ENCODE data around the gene FADS6.

Gene FADS6

GRCh38 chr17:74865504-74866197 is 27.8 kb downstream of the FADS6 start:
- DNase-seq, result no peak

GRCh38 chr17:74864866-74865395 is 28.5 kb downstream of the FADS6 start:
- DNase-seq, result peak; percentile 80

DNA sequence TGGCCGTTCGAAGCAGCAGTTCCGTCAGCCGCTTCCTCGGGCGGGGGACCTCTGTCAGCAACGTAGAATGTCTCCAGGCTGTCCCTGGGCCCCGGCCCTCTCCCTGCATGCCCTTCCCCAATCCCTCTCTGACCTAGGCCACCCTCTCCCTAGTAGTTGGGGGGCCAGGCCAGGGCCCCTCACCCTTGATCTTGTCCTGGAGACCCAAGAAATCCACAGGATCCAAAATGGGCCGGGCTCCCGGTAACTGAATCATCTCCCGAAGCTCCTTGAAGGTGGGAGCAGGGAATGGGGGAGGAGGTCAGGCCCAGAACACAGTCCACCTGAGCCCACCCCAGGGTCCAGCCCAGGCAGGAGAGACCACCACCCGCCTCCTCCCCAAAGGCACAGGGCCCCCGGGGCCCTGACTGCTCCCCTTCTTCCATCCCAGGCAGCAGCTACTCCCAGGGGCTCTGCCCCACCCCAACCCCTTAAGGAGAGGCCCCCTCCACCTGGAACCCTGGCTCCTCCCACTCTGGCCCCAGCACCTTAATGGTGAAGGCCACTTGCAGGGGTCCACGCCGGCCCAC is 29.1 kb downstream of the FADS6 start:
- no peak for DNase-seq

DNA sequence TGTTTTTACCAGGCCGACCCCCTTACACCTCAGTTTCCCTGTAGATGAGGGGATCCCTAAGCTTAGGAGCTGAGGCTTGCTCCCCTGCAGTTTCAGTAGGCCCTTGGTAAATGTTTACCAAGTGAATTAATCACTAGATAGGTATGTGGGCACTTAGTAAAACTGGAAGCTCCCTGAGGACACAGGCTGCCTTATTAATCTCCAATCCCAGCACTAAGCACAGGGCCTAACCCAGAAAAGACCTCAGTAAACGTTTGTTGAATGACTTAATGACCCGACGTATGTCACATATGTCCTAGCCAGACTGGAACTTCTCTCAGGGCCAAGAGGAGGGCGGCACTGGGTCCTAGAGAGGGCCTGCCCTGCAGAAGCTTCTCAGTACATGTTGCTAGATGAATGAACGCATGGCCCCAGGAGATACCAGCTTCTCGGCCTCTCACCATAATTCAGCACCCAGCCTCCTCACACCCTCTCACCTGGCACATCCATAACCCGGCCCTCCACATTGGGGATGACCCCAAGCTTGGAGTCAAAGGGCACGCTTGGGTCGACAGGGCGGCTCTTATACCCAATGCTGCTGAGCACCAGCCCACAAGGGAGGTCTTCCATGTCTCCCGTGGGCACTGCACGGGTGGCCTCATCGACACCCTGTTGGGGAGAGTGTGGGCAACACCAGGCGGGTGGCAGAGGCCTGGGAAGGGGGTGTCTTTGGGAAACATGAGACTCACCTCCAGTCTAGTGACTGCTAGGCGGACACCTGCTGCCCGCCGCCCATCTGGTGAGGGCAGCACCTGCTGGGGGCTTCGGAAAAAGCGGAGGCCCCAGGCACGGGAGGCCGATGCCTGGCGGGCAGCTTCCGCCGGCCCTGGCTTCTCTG is 29.8 kb downstream of the FADS6 start:
- no peak for DNase-seq

- DNase-seq, result no peak
Observed at GRCh38 chr17:74862919-74863318, 30.5 kb downstream of the FADS6 start.

GRCh38 chr17:74862108-74862901 is 31.1 kb downstream of the FADS6 start:
- DNase-seq, result peak; percentile 95

DNA sequence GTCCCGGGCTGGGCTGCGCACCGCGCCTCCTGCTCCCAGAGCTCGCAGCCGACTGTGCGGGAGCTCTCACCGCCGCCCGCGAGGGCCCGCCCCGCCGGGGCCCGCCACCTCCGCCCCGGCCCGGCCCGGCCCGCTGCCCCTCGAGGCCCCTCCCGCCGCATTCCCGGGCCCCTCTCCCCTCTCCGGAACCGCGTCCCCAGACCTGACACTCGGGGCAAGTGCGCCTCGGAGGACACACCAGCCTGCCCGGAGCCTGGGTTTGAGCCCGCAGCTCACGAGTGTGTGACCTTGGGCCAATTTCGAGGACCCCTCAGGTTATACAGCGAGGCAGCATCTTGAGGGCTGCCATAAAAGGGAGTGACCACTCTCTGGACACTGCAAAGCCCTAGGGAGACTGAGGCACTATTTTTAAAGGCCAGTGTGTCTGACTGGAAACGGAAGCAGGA is 31.7 kb downstream of the FADS6 start:
- no peak for DNase-seq

DNA sequence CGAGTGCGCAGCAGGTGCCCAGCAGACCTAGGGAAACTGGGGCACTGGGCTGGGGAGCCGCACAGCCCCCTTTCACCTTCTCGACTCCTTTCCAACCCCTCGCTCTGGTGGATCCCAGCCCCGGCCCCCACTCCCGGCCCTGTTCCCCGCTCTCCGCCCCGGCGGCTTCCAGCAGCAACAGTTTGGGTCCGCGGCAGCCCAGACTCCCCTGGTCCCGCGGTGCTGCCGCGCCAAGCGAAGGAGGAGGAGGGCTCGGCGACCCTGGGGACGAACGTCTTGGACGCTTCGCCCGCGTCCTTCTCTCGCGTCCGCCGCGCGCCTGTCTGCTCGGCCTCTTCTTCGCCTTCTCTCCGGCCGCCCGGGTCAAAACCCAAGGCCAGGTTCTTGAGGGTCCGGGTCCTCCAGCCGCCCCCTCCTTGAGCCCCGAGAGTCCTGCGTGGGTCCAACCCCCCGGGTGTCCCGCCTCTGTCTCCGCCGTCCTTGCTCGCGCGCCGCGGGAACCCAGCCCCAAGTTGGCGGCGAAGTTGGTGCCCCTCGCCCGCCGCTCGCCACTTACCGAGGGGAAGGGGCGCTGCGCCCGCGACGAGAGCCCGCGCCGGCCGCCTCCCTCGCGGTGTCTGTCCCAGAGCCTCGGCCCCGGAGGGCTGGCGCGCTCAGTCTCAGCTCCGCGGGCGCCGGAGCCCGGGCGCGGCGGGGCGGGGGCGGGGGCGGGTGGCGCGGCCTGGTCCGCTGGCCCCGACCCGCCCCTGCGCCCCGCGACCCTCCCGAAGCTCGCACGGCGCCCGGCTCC is 32.4 kb downstream of the FADS6 start:
- no peak for DNase-seq

- DNase-seq, result no peak
Observed at GRCh38 chr17:74860229-74860871, 33.1 kb downstream of the FADS6 start.

GRCh38 chr17:74859459-74860228 is 33.8 kb downstream of the FADS6 start, which contains the start of gene GRIN2C:
GRIN2C (minus strand) TSS chr17:74859885; CDS start chr17:74855092, 4,793 bp downstream.
- DNase-seq, result peak; percentile 87

DNA sequence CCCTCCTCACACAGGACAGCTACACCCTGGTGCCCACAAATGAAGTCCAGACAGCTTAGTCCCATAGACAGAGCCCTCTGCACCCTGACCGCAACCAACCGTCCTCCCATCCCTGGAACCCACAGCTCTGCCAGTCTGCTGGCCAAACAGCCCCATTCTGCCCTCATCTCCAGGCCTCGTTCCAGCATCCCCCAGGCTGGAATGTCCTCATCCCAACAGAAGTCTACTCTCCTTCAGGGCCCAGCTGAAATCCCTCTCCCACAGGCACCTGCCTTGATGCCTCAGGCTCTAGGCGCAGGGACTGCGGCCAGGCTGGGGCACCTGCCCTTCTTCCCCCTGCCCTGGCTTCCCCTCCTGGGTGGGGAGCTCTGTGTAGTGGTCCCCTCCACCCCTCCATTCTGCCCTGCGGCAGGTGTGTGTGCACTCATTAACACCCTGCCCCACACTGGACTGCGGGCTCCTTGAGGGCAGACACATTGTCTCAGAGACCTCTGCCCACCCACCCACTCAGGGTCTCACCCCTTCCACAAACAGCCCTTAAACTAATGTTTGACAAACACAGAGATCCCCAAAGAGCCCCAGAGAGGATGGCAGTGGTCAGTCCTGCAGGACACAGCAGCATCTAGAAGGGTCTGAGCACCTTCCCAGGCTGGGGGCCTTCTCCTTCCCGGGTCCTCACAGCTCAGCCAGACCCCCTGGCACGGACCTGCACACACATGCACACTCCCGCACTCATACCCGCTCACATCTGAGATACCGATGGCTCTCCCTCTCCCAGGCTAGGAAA is 34.6 kb downstream of the FADS6 start:
- DNase-seq, result no peak

DNA sequence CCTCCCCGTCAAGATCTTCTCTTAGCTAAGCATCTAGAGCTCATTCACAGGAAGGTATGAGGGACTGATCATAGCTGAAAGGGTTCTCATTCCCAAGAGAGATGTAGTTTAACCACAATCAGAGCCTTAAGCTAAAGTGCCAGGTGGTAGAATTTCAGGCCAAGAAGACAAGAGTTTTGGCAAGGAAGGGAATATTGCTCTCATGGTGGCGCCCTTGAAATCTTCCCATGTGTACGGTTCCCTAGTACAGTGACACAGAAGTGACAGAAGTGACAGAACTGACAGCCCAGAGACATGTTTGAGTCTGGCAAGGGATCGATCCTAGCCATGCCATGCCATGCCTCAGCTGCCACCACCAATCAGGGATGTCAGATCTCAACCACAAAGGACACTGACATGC is 36.2 kb downstream of the FADS6 start:
- no peak for DNase-seq

DNA sequence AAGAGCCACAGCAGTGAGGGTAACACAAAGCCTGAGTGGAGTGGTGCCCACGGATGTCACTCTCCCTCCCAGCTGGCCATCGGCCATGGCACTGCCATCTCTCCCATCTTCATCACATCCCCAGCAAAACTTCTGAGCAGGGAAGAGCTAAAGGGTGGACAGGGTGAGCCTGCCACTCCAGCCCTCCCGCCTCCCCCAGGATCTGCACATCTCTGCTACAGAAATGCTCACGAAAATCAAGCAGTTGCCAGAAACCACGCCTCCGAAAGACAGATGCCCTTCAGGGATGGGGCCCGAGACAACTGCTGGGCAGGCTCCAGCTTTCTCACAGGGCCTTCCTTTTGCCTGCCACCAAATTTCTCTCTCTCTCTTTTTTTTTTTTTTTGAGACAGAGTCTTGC is 37.3 kb downstream of the FADS6 start:
- no peak for DNase-seq

DNA sequence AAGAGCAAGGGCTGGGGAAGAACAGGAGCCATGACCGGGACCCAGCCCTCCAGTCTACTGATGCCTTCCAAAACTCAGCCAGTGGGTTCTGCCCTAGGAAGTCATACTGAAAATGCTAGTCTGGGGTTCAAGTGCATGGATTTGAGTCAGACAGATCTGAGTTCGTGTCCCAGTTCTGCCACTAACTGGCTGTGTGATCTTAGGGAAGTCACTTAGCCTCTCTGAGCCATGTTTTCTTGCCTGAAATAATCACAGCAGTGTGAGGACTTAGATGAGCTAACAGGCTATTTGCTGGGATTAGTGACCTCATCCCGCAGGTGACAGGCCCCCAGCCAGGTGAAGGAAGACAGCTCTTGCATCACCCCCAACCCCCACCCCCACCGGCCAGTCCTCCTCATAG is 38.1 kb downstream of the FADS6 start:
- DNase-seq, result no peak

DNA sequence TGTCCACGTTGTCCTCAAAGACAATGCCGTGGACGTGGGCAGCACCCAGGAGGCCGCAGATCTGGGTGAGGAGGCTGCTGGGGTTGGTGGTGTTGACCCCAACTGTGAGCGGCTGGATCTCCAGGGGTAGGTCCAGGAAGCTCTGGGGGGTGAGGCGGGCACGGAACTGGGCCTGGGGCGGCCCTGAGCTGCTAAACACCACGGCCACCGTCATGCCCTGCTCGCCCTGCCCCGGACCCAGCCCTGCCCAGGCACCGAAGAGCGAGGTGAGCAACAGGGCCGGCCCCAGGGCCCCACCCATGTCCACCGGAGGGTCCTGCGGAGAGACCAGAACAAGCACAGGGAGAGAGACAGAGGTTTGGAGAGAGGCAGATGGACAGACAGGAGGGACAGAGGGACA is 38.6 kb downstream of the FADS6 start:
- no peak for DNase-seq

GRCh38 chr17:74853669-74854068 is 39.8 kb downstream of the FADS6 start:
- no peak for DNase-seq

GRCh38 chr17:74853048-74853397 is 40.4 kb downstream of the FADS6 start:
- no peak for DNase-seq

GRCh38 chr17:74852237-74853047 is 41.0 kb downstream of the FADS6 start:
- no peak for DNase-seq
